ENCODE results near the gene SKAP2. TPM values are rescaled to one million over a fixed set of nuclear protein-coding genes. Genes with fewer than 3 reads are reported as not detected.

The SKAP2 gene
- polyA plus RNA-seq, 1 of the 3 experiments (the other 2 are of a cell fraction), result 0.69 TPM

- TF ChIP-seq EZH2phosphoT487 (IDR thresholded peaks at IDR 0.05; ENCODE audit: borderline replicate concordance, low read depth) (no peak), MXI1 (IDR thresholded peaks at IDR 0.05; ENCODE audit: low read depth, low read length) (no peak)
Observed at GRCh38 chr7:26777385-26777784, 87.0 kb downstream of the SKAP2 start (continued).

GRCh38 chr7:26760501-26760900, 103.9 kb downstream of the SKAP2 start:
- Histone ChIP-seq H2AFZ (ENCODE audit: low read depth) (no peak overlapping the region), H3K4me2 (no peak overlapping the region), H3K9me3 (no peaks in the 10 kb centered on the region), H3K4me1 (ENCODE audit: control insufficient read depth in 1 of 2, insufficient read depth in 2 of 2, low read depth in 1 of 2, low read length in 1 of 2) (no peaks in the 10 kb centered on the region), H4K20me1 (ENCODE audit: insufficient read depth) (no peaks in the 10 kb centered on the region), H3K27ac (ENCODE audit: low read depth in 2 of 2, low read length in 1 of 2) (no peak overlapping the region), H3F3A (replicated peaks; ENCODE audit: insufficient read depth) (no peaks in the 10 kb centered on the region), H3K27me3 (ENCODE audit: insufficient read depth) (no peaks in the 10 kb centered on the region), H3K9ac (no peak overlapping the region), H3K9me2 (no peaks in the 10 kb centered on the region), H3K79me2 (ENCODE audit: insufficient read depth) (no peaks in the 10 kb centered on the region), H3K36me3 (replicated peaks in 1 of 2; ENCODE audit: control insufficient read depth in 1 of 2, insufficient read depth in 2 of 2, low read length in 1 of 2) (no peaks in the 10 kb centered on the region), H3K4me3 (ENCODE audit: low read depth in 2 of 2, low read length in 1 of 2) (no peak overlapping the region)
- TF ChIP-seq ELF1 (IDR thresholded peaks at IDR 0.05), result no peak
- TF ChIP-seq MEF2A (IDR thresholded peaks at IDR 0.05; ENCODE audit: borderline replicate concordance, low read depth), result no peak
- no peak for TF ChIP-seq CTCF (IDR thresholded peaks at IDR 0.05)
- no peak for TF ChIP-seq IRF3 (IDR thresholded peaks at IDR 0.05; ENCODE audit: low read depth, low read length)
- no peak for TF ChIP-seq JUND (IDR thresholded peaks at IDR 0.05)
- no peak for TF ChIP-seq TCF12 (IDR thresholded peaks at IDR 0.05)
- no peak for TF ChIP-seq REST (IDR thresholded peaks at IDR 0.05; ENCODE audit: low read depth, low read length)
- TF ChIP-seq FOXM1 (IDR thresholded peaks at IDR 0.05; ENCODE audit: low read depth), result no peak
- no peak for TF ChIP-seq RAD21 (IDR thresholded peaks at IDR 0.05; ENCODE audit: low read length)
- no peak for DNase-seq
- WGBS (ENCODE audit: low lambda C conversion rate), result 73% methylated on average over 1 of the region's 1 CpG
- POLR2A ChIA-PET, result no interaction called here
- CTCF ChIA-PET, result interaction anchor here (0.9 kb wide), 1 partner anchor 79 kb away, joined by 3 read pairs; no protein-coding TSS in a partner anchor
